Mucosa of descending colon (tissue), 3 donors: ENCODE measurements around the gene TEAD1. TPM values are rescaled to one million over a fixed set of nuclear protein-coding genes. Genes with fewer than 3 reads are reported as not detected.

Source experiments
- ATAC-seq: fragments of 200-7000 bp; cut with Tn5 transposase; one replicate; pipeline ENCODE4 v1.9.1; 2020; ENCODE audit warnings: mild to moderate bottlenecking, moderate library complexity
- DNase-seq, 3 donors: peaks; one replicate each; pipeline ENCODE4 v3.0.0-alpha.2; 2020
- H3K36me3 ChIP-seq: fragments of 200-600 bp; one replicate; pipeline ENCODE4 v1.8.0; 2021; ENCODE audit warnings: low read depth, mild to moderate bottlenecking
- H3K4me1 ChIP-seq: fragments of 200-600 bp; one replicate; pipeline ENCODE4 v1.8.0; 2021; ENCODE audit warnings: low read depth, mild to moderate bottlenecking
- H3K4me3 ChIP-seq: fragments of 200-600 bp; one replicate; pipeline ENCODE4 v1.8.0; 2021; ENCODE audit warnings: mild to moderate bottlenecking
- H3K9me3 ChIP-seq: fragments of 200-600 bp; one replicate; pipeline ENCODE4 v1.8.0; 2021; ENCODE audit warnings: mild to moderate bottlenecking
- intact Hi-C, 2 donors: fragments of 100-400 bp; cut with DNase I in 1 of 2; cut with micrococcal nuclease in 1 of 2; formaldehyde crosslinking; loops; one replicate each; pipeline versions ENCODE4 v1.11.0 to v1.11.1; 2022; cut with DNase I, micrococcal nuclease
- total RNA-seq, 3 donors: library from RNA; stranded (reverse); fragmentation: NEBNext Ultra II Directional in 2 of 3; extraction: Animal tissue kit (Norgen Biotek cat#: 25700) in 2 of 3; gene quantifications; one replicate each; pipeline versions ENCODE4 v1.2.1 to v1.2.4, GENCODE V29; 2021 to 2023
- TF ChIP-seq, protein P1 (sequence below): fragments of 200-600 bp; IDR thresholded peaks from one replicate; pipeline ENCODE4 v1.8.0; 2022; ENCODE audit warnings: antibody characterized with exemption, mild to moderate bottlenecking
- donor health status: DM: no; HTN: no; CAD: no; lungs with moderate emphysema.
- donor health status: DM: no; HTN: no; CAD: no.
- donor health status: DM: no; HTN: yes; CAD: no.

TEAD1 gene
- total RNA-seq, 3 donors from 2014 or later, result 33.2 to 196 (median 41.1) TPM

DNA sequence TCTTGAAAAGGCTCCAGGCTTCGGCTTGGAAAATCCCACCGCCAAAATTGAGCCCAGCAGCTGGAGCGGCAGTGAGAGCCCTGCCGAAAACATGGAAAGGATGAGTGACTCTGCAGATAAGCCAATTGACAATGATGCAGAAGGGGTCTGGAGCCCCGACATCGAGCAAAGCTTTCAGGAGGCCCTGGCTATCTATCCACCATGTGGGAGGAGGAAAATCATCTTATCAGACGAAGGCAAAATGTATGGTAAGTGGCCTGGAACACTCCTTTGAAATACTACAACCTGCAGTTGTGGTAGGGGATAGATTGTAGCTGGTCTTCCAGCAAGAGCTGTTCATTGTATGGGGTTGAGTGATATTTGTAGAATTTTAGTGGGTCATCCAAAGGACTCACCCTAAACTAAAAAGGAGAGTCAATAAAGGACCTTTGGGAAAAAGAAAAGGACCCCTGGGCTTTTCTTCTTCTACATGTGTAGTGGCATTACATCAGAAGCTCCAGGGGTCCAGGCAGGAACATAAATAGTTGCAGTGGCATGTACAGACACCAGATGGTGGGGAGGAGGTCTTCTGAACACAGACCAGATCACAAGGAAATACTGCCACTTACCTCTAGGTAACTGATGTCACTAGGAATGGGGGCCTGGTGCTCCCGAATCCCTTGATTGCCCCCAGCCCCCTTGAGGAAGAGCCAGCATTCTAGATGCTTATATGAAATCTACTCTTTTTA lies 90.1 kb downstream of the TEAD1 start:
- TF ChIP-seq, protein P1, sequence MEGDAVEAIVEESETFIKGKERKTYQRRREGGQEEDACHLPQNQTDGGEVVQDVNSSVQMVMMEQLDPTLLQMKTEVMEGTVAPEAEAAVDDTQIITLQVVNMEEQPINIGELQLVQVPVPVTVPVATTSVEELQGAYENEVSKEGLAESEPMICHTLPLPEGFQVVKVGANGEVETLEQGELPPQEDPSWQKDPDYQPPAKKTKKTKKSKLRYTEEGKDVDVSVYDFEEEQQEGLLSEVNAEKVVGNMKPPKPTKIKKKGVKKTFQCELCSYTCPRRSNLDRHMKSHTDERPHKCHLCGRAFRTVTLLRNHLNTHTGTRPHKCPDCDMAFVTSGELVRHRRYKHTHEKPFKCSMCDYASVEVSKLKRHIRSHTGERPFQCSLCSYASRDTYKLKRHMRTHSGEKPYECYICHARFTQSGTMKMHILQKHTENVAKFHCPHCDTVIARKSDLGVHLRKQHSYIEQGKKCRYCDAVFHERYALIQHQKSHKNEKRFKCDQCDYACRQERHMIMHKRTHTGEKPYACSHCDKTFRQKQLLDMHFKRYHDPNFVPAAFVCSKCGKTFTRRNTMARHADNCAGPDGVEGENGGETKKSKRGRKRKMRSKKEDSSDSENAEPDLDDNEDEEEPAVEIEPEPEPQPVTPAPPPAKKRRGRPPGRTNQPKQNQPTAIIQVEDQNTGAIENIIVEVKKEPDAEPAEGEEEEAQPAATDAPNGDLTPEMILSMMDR, result no peak
- intact Hi-C loops, result no loop called here
- H3K36me3 ChIP-seq, result no peaks in the 10 kb centered on the region
- H3K4me1 ChIP-seq, result no peaks in the 10 kb centered on the region
- no peak overlapping the region for H3K4me3 ChIP-seq
- no peaks in the 10 kb centered on the region for H3K9me3 ChIP-seq
- ATAC-seq (no peak), DNase-seq (no peak)

DNA sequence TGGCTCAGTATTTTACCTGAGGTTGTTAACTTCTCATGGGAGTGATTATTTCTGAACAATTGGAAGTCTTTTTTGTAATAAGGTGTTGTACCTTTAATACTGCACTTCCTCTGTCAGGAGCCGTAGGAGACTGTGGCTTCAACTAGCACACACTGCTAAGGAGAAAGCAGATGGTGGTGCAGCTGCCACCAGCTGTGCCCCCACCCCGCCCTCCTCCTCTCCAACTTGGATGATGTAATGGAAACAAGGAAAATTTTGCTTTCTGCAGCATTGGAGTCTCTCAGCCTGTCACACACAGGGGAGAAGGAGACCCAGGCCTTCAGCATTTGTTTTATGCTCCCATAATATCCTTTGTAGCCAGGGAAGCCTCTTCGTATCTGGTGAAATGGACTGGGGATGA lies 91.2 kb downstream of the TEAD1 start:
- no peaks in the 10 kb centered on the region for H3K4me1 ChIP-seq
- H3K4me3 ChIP-seq, result no peak overlapping the region
- no peaks in the 10 kb centered on the region for H3K9me3 ChIP-seq
- peak in 1 of 3 donors; percentile 27 for DNase-seq
- peak; percentile 71 for ATAC-seq
- intact Hi-C loops, result no loop called here
- TF ChIP-seq, protein P1, result no peak
- no peaks in the 10 kb centered on the region for H3K36me3 ChIP-seq

DNA sequence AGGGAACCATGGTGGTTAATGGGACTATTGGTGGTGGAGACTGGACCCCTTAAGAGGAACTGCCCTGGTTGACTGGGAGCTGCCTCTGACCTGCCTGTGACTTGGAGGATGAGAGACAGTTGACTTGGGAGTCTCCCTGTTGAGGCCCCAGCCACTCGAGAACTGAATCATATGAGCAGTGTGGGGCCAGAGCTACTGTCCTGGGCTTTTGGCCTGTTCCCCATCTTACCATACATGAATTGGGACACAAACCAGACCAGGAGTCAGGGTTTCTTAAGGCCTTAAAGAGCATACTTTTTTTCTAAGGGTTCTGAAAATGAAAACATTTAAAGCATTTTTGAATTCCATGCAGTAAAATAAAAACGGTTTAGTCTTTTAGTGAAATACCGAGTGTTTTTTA lies 92.8 kb downstream of the TEAD1 start:
- Histone ChIP-seq H3K36me3 (no peaks in the 10 kb centered on the region), H3K9me3 (no peaks in the 10 kb centered on the region), H3K4me3 (no peak overlapping the region), H3K4me1 (no peaks in the 10 kb centered on the region)
- intact Hi-C loops, result no loop called here
- ATAC-seq (no peak), DNase-seq (no peak)
- TF ChIP-seq, protein P1, result no peak

DNA sequence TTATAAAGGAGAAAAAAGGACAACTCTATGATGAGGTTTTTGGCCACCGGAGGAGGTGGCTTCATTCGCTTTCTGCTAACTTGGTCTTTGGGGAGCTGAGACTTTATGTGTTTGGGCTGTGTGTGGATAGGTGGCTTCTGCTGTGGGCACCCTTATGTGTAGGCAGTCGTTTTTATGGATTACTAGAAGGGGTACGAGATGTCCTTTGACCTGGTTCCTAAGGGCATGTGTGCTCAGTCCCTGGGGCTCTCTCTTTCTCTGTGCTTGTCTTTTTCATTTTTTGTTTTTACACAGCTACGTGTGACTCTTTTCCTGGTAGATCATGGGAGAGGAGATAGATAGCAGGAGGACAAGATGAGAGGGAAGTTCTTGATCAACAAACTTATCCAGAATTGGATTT lies 93.4 kb downstream of the TEAD1 start:
- DNase-seq (no peak), ATAC-seq (no peak)
- intact Hi-C loops, result no loop called here
- Histone ChIP-seq H3K36me3 (no peaks in the 10 kb centered on the region), H3K4me3 (no peak overlapping the region), H3K9me3 (no peaks in the 10 kb centered on the region), H3K4me1 (no peaks in the 10 kb centered on the region)
- TF ChIP-seq, protein P1, result no peak

DNA sequence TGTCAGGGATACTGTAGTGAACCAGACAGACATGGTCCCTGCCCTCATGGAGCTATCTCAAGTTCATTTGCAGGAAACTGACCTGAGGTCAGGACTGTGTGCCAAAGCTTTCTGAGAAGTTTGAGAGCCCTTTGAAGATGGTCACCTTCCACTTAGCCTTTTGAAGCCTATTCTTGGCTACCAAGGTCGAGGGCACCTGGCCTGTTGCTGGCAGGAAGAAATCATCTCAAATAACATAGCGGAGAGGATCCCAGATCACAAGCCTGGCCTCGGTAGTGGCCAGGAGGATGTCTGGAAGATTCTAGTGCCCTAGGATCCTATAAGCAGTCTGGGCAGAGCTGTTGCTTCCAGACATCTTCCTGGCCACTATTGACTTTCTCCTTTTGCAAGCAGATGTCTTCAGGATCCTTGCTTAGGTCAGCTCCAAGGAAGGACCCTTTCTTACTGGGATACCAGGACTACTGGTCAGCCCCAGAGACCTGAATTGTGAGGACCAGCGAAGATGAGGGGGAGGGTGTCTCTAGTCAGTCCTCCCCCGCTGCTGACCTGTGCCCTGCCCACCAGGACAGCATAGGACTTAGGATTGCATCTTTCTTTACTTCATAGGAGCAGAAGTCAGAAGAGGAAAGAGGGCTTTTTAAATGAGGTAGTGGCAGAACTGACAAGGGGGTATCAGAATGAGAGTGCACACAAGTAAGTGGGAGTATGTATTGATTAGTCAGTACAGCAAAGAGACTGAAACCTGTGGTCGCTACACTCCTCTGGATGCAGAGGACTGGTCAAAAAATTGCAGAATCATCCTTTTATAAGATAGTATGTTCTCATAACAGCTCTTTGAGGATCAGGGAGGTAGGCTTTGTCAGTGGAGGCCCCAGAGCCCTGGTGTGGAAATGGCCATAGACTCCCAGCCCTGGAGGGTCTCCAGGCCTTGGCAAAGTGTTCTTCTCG lies 94.8 kb downstream of the TEAD1 start:
- TF ChIP-seq, protein P1, result no peak
- intact Hi-C loops, result no loop called here
- no peaks in the 10 kb centered on the region for H3K9me3 ChIP-seq
- no peaks in the 10 kb centered on the region for H3K4me1 ChIP-seq
- no peaks in the 10 kb centered on the region for H3K36me3 ChIP-seq
- no peak for ATAC-seq
- no peak for DNase-seq
- no peak overlapping the region for H3K4me3 ChIP-seq
